Kidney tubule cell (primary cell): ENCODE measurements around the gene FBXO9.
"Not testable (repeated sequence)": the region's sequence is repeated elsewhere in the genome, so short reads cannot be mapped to it uniquely, and the experiment has no call there.

Experiments used
- DNase-seq: peaks from one replicate; pipeline ENCODE4 v3.0.0-alpha.2; 2018; ENCODE audit warnings: low spot score

The FBXO9 gene

DNA sequence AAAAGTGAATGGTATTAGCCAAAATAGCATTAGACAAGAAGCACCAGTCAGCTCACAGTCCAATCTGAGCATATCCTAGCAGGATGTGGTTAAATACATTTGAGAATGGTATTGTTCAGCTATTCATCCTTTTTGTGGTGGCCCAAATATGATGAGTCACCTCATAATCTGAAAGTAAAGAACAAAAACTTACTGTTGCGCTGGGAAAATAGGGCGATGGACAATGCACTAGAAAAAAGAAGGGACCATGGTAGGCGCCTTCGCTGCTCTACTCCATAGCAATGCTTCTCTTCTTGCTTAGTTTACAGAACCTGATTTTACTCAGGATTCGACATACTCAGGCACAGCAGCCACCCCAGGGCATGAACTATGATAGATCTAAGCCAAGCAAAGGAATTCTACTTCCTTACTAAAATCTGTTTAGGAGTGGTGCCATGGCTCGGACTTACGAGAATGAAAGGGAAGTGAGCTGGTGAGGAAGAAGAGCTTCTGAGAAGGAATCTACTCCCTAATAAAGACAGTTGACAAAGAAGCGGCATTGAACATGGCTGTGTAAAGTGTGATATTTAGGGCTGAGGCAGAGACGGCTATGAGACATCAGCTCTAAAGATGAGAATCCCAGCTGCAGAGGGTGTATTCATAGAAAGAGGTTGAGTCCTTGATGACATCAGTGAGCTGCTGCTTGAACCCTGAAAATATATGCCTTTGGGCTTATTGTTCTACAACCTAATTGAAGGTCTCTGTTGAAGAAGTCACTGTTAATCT lies 16.6 kb upstream of the FBXO9 start:
- DNase-seq: peak; percentile 66

- DNase-seq: no peak
Measured at GRCh38 chr6:53049415-53049814, 15.8 kb upstream of the FBXO9 start.

- DNase-seq: not testable (repeated sequence)
Measured at GRCh38 chr6:53052152-53052551, 13.1 kb upstream of the FBXO9 start.

DNA sequence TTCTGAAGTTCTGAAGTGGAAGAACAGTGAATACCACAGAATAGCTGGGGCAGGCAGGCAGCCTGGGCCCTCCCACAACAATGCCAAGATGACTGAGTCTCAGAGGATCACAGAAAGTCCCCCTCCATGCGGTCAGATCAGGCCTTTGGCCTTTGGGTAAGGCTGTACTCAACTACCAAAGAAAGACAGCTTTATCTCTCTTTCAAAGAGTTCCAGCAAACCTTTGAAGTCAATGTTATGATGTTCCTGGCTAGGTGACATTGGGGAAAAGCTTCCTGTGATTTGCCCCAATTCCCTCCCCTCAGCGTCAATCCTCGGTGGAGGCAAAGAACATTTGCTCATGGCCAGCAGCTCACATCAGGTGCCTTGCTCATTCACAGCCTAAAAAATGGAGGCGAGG lies 10.7 kb upstream of the FBXO9 start:
- no peak for DNase-seq

- no peak for DNase-seq
Measured at GRCh38 chr6:53055873-53056272, 9.3 kb upstream of the FBXO9 start.

GRCh38 chr6:53056273-53056672 lies 8.9 kb upstream of the FBXO9 start:
- DNase-seq: no peak

GRCh38 chr6:53058388-53059195 lies 6.6 kb upstream of the FBXO9 start:
- no peak for DNase-seq

DNA sequence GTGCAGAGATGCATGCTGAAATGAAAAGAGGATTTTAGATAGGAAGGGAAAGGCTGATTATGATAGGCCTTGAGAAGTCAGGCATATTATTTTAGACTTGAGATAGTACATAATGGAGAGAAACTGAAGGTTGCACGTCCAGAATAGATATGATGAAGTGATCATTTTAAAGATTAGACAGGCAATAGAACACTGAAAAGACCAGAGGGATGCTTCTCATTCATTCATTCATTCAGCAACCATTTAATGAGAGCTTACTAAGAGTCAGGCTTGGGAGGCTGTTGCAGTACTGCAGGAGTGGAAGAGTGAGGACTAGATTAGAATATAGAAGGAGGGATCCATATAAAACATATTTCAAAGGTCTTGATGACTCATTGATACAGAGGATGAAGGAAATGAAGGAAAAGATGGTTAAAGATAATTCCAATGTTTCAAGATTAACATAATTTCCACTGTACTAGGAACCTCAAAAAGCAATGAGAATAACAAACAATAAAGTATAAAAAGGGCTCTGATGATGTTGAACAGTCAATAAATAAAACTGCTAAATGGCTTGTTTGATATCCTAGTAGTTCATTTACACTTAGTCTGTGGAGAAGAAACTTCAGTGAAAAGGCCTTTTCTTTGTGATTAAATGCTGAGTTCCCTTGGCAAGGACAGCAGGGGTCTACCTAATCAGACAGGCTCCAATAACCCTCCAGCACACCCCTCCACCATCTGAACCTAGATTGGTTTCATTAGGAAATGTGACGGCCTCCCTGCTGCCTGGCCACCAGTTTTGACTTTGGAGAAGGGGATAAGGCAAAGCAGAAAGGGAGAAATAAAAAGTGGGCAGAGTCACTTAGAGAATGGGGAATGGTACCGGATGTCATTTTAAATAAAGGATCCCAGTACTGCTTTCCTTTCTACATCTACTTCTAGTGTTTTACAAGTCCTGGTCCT lies 5.3 kb upstream of the FBXO9 start:
- no peak for DNase-seq

- DNase-seq: no peak
Measured at GRCh38 chr6:53062169-53062539, 3.0 kb upstream of the FBXO9 start.

GRCh38 chr6:53064255-53064654 lies 949 bp upstream of the FBXO9 start:
- not testable (repeated sequence) for DNase-seq

DNA sequence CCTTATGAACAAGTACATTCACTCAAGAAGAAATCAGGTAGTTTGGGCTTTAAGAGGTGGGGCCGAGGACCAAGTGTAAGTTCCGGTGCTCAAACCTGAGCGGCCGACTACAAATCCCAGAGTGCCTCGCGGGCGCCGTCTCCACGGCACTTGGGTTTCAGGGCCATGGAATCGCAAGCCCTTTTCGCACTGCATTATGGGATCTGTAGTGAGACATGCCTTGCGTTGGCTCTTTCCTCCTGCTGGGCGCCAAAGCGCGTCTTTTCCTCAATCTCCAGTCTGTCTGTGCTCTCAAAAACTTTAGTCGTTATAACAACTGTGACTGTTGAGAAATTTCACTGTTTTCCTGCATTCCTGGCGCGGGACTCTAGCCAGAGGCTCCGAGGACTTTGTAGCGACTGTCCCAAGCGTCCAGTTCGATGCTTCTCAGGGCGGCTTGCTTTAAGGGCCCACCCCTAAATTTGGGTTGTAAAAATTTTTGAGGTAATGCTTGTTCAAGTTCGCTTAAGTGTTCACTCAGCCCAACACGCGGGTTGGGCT lies 408 bp upstream of the FBXO9 start:
- peak; percentile 98 for DNase-seq

DNA sequence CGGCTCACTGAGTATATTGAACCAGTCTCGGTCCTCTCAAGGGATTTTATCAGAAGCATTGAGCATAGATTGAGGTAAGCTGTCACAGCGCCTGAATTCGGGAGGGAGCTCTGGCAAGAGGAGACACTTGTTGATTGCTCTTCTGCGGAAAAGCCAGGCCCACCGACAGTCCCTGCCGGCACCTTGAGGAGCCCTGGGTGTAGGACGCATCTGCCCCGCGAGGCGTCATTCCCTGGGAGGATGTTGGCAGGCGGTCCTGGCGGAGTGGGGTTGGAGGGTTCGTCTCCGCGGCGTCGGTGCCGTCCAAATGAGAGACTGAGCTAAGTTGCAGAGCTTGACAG lies 843 bp downstream of the FBXO9 start:
- DNase-seq: peak; percentile 53

- DNase-seq: no peak
Measured at GRCh38 chr6:53066874-53067706, 1.9 kb downstream of the FBXO9 start.

GRCh38 chr6:53067849-53068361 lies 2.7 kb downstream of the FBXO9 start:
- no peak for DNase-seq

- DNase-seq: no peak
Measured at GRCh38 chr6:53069427-53069826, 4.2 kb downstream of the FBXO9 start.

DNA sequence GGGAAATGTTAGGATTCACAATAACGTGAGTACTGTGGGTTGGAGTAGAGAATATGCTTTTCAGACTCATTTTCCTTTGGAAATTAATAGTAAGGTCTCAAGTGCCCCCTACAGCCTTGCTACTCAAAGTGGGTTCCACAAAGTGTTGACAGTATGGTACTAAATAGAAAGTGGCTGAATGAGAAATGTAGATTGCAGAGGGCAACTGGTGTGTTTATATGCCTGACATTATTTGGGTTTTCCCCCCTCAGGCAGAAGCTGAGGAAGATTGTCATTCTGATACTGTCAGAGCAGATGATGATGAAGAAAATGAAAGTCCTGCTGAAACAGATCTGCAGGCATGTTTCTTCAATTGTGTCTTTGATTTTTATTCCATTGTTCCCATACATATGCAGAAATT lies 5.6 kb downstream of the FBXO9 start:
- no peak for DNase-seq

DNA sequence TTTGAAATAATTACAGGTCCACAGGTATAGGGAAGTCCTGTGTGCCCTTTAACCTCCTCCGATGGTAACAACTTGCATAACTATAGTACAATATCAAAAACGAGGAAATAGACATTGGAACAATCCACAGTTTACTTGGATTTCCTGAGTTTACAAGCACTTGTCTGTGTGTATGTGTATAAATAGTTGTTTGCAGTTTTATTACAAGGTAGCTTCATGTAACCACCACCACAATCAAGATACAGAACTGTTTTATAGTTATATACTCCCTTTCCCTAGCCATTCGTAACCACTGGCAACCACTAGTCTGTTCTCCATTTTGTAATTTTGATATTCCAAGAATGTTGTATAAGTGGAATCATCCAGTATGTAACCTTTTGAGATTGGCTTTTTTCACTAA lies 9.1 kb downstream of the FBXO9 start:
- DNase-seq: no peak

- no peak for DNase-seq
Measured at GRCh38 chr6:53080813-53081212, 15.6 kb downstream of the FBXO9 start.

GRCh38 chr6:53086302-53086701 lies 21.1 kb downstream of the FBXO9 start:
- no peak for DNase-seq

GRCh38 chr6:53089948-53090347 lies 24.7 kb downstream of the FBXO9 start:
- no peak for DNase-seq

DNA sequence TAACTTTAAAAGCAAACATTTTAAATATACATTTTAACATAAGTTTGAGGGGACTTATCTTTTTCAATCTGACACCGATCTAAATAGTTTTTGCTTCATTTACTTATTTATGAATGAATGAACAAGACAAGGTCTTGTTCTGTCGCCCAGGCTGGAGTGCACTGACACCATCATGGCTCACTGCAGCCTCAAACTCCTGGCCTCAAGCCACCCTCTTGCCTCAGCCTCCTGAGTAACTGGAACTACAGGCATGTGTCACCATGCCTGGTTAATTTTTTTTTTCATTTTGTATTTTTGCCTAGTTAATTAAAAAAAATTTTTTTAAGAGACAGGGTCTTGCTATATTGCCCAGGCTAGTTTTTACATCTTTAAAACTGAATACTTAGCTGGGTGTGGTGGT lies 25.4 kb downstream of the FBXO9 start:
- peak; percentile 65 for DNase-seq
